Stimulated activated CD4-positive, alpha-beta T cell treated with anti-CD3 and anti-CD28 coated beads, Interleukin-4, amount 100 ng/mL, for 1 hour (primary cell): Measurements from ENCODE around the gene MUC20.
"Not testable (repeated sequence)": the region's sequence is repeated elsewhere in the genome, so short reads cannot be mapped to it uniquely, and the experiment has no call there.

Source experiments
- DNase-seq: peaks from one replicate; pipeline ENCODE4 v3.0.0-alpha.2; 2020

Gene MUC20

GRCh38 chr3:195732940-195733339 lies 12.2 kb downstream of the MUC20 start:
- DNase-seq, result no peak

- DNase-seq, result no peak
Measured at GRCh38 chr3:195735036-195735695, 14.4 kb downstream of the MUC20 start.

GRCh38 chr3:195736866-195737490 lies 16.2 kb downstream of the MUC20 start:
- no peak for DNase-seq

GRCh38 chr3:195737782-195738181 lies 17.0 kb downstream of the MUC20 start:
- not testable (repeated sequence) for DNase-seq

GRCh38 chr3:195738274-195739044 lies 17.7 kb downstream of the MUC20 start:
- no peak for DNase-seq

- no peak for DNase-seq
Measured at GRCh38 chr3:195739561-195740111, 18.9 kb downstream of the MUC20 start.

- DNase-seq, result no peak
Measured at GRCh38 chr3:195744437-195744836, 23.7 kb downstream of the MUC20 start.

- DNase-seq, result no peak
Measured at GRCh38 chr3:195746346-195746745, 25.6 kb downstream of the MUC20 start.

GRCh38 chr3:195746751-195747150 lies 26.0 kb downstream of the MUC20 start:
- no peak for DNase-seq

- DNase-seq, result no peak
Measured at GRCh38 chr3:195748661-195749060, 27.9 kb downstream of the MUC20 start.

GRCh38 chr3:195749101-195749500 lies 28.3 kb downstream of the MUC20 start:
- not testable (repeated sequence) for DNase-seq

- no peak for DNase-seq
Measured at GRCh38 chr3:195750797-195751520, 30.2 kb downstream of the MUC20 start.

- no peak for DNase-seq
Measured at GRCh38 chr3:195751560-195751959, 30.8 kb downstream of the MUC20 start.

- DNase-seq, result no peak
Measured at GRCh38 chr3:195752066-195752465, 31.3 kb downstream of the MUC20 start.

GRCh38 chr3:195752546-195753331 lies 32.0 kb downstream of the MUC20 start:
- DNase-seq, result no peak

GRCh38 chr3:195753581-195753980 lies 32.8 kb downstream of the MUC20 start:
- no peak for DNase-seq

GRCh38 chr3:195754141-195754540 lies 33.4 kb downstream of the MUC20 start:
- DNase-seq, result no peak

GRCh38 chr3:195754906-195755305 lies 34.1 kb downstream of the MUC20 start:
- DNase-seq, result no peak

GRCh38 chr3:195755391-195755790 lies 34.6 kb downstream of the MUC20 start:
- DNase-seq, result no peak

- no peak for DNase-seq
Measured at GRCh38 chr3:195755791-195756676, 35.3 kb downstream of the MUC20 start.

- DNase-seq, result no peak
Measured at GRCh38 chr3:195757438-195757770, 36.6 kb downstream of the MUC20 start.
